GM10248 (cell line): ENCODE measurements around the gene TSPYL1.

Experiments used
- CTCF ChIA-PET: fragments of 300-600 bp; sonication (Branson Sonifier 250); formaldehyde crosslinking; extraction: SDS; loops from one replicate; lab custom pipeline; 2021; ENCODE audit warnings: antibody characterized with exemption; lab: Yijun Ruan, JAX
- POLR2A ChIA-PET: fragments of 350-650 bp; sonication (Branson Sonifier 250); formaldehyde crosslinking; extraction: SDS; loops from one replicate; lab custom pipeline; 2020; ENCODE audit warnings: antibody characterized with exemption; lab: Yijun Ruan, JAX
- DNase-seq: peaks from one replicate; pipeline ENCODE4 v3.0.0; 2012; ENCODE audit errors: extremely low spot score
- TF ChIP-seq, protein P1 (sequence below): IDR thresholded peaks from 2 replicates; pipeline ENCODE4 v1.5.1; 2012; ENCODE audit warnings: mild to moderate bottlenecking, low read depth; ENCODE audit errors: extremely low read depth, missing control alignments, control extremely low read depth

Gene TSPYL1

GRCh38 chr6:116280933-116281316, 1.2 kb upstream of the TSPYL1 start:
- TF ChIP-seq, protein P1, sequence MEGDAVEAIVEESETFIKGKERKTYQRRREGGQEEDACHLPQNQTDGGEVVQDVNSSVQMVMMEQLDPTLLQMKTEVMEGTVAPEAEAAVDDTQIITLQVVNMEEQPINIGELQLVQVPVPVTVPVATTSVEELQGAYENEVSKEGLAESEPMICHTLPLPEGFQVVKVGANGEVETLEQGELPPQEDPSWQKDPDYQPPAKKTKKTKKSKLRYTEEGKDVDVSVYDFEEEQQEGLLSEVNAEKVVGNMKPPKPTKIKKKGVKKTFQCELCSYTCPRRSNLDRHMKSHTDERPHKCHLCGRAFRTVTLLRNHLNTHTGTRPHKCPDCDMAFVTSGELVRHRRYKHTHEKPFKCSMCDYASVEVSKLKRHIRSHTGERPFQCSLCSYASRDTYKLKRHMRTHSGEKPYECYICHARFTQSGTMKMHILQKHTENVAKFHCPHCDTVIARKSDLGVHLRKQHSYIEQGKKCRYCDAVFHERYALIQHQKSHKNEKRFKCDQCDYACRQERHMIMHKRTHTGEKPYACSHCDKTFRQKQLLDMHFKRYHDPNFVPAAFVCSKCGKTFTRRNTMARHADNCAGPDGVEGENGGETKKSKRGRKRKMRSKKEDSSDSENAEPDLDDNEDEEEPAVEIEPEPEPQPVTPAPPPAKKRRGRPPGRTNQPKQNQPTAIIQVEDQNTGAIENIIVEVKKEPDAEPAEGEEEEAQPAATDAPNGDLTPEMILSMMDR, result no peak
- POLR2A ChIA-PET, result no interaction called here
- no peak for DNase-seq
- CTCF ChIA-PET, result interaction anchor here (0.7 to 5.8 kb wide), 6 partner anchors 12 to 364 kb away, joined by 3 to 52 read pairs (median 4); no protein-coding TSS in a partner anchor

DNA sequence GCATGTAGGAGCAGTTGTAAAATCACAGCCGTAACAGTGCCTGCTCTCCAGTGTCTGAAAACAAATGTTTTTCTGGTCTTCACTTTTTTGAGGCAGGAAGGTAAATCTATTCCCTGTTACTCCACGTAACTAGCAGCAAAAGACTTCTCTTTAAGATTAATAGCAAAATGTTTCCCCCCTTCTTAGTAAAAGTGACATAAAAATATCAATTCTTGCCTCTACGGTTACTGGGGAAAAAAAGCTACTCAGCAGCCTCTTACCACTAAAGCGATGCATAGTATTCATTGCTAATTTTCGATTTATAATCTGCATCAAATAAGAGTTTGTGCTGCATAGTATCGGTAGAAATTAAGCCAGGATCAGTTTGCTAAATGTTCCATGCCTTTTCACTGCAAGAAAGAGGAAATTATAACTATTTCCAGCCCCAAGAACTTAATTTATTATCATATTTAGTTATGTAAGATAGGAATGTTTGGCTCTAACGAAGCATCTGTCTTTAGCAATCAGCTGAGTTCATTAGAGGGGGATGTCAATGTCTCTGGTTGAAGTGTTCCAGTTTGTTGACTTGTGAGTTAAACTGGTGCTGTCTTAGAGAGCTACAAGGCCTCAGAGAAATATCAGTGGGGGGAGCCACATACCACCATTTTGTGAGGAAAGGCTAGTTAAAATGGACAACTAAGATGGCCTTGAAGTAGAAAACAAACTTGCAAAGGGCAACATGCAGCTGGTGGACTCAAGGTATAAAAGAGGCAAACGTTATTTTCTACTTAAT, 617 bp upstream of the TSPYL1 start:
- ChIA-PET POLR2A (no interaction called here), CTCF (interaction anchor here (0.7 to 5.8 kb wide), 13 partner anchors 7 to 365 kb away, joined by 3 to 52 read pairs (median 4); no protein-coding TSS in a partner anchor)
- TF ChIP-seq, protein P1, result no peak
- DNase-seq, result no peak

DNA sequence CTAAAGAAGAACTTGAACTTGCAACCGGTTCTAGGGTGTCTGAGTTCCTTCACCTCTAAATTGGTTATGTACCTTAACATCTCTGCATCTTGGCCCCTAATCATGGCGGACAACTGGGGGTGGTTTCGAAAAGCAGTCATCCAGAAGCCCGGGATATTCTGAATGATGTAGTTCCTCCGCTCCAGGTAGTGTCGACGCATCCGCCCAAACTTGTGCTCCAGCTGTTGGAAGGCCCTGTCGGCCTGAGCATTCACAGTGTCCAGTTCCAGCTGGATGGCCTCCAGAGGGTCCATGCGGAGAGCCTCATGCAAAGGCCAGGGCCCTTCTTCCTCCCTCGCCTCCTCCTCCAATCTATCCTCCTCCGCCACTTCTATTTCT, 887 bp downstream of the TSPYL1 start:
- TF ChIP-seq, protein P1, result no peak
- no peak for DNase-seq
- ChIA-PET POLR2A (interaction anchor here (0.9 kb wide), 1 partner anchor 26 kb away, joined by 4 read pairs; no protein-coding TSS in a partner anchor), CTCF (interaction anchor here (0.8 to 5.8 kb wide), 13 partner anchors 10 to 284 kb away, joined by 3 to 52 read pairs (median 5); partner anchors contain the start of gene TSPYL4)

DNA sequence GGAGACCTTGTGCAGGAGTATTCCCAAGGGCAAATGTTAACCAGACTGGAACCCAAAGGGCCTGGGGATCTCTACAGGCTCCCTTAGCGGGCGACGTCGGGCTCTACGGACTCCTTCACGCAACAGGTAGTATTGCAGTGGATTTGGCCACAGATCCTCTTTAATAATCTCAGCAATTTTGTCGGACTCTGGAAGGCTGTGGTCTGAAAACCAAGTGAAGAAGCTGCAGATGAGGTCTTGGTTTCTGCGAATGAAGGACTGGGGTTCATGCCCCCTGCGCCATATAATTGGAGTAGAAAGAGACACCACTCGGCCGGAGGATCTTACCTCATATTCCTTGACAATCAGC, 1.3 kb downstream of the TSPYL1 start:
- CTCF ChIA-PET, result interaction anchor here (0.8 to 5.8 kb wide), 10 partner anchors 10 to 285 kb away, joined by 3 to 52 read pairs (median 7); partner anchors contain the start of gene TSPYL4
- POLR2A ChIA-PET, result interaction anchor here (0.9 kb wide), 1 partner anchor 25 kb away, joined by 4 read pairs; no protein-coding TSS in a partner anchor
- TF ChIP-seq, protein P1, result no peak
- DNase-seq, result no peak

DNA sequence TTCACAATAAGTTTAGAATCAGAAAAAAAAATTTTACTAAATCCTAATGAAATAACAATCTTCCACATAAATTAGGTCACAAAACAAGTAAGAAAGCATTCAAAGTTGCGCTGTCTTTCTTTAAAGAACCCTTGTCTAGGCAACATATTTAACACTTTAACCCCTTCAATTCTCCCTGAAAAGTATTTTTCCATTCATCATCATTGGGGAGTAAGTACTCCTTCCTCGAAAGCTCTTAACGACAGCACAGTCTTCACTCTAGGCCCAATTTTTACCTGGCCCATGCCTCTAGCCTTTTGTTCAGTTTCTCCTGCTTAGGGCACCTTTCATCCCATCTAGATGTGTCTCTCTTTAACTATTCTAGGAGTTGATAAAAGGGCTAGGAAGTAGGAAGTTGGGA, 2.6 kb downstream of the TSPYL1 start:
- ChIA-PET CTCF (interaction anchor here (1.4 to 5.8 kb wide), 5 partner anchors 9 to 284 kb away, joined by 5 to 52 read pairs (median 15); no protein-coding TSS in a partner anchor), POLR2A (no interaction called here)
- DNase-seq, result no peak

GRCh38 chr6:116271149-116271708, 8.5 kb downstream of the TSPYL1 start:
- DNase-seq, result no peak
- CTCF ChIA-PET, result interaction anchor here (1.2 to 5.6 kb wide), 8 partner anchors 8 to 294 kb away, joined by 3 to 49 read pairs (median 10); partner anchors contain the start of genes TSPYL1 and TSPYL4
- POLR2A ChIA-PET, result no interaction called here
- TF ChIP-seq, protein P1, result no peak

More for the DNA sequence above, 2.6 kb downstream of the TSPYL1 start:
- TF ChIP-seq, protein P1, result no peak
